Stomach (tissue), 9 donors: ENCODE results near the gene LUZP2. TPM values are rescaled to one million over a fixed set of nuclear protein-coding genes. Genes with fewer than 3 reads are reported as not detected.

Source experiments
- DNase-seq, 2 donors: peaks; one replicate each; pipeline versions ENCODE4 v3.0.0 to v3.0.0-alpha.2; 2013 to 2019
- H3K27ac ChIP-seq, 5 donors: fragments of 200-600 bp in 4 of 5; sonication (generic) in 4 of 5; one replicate each; pipeline ENCODE4 v1.5.1; 2013 to 2019; ENCODE audit warnings: mild to moderate bottlenecking in 1 of 5, moderate library complexity in 1 of 5
- H3K27me3 ChIP-seq, 3 donors: fragments of 200-600 bp; sonication (generic); one replicate each; pipeline ENCODE4 v1.5.1; 2017 to 2019; ENCODE audit warnings: mixed run types in 1 of 3
- H3K36me3 ChIP-seq, 4 donors: fragments of 200-600 bp; sonication (generic); 1 replicate in 3 of 4; 2 replicates in 1 of 4; pipeline ENCODE4 v1.5.1; 2016 to 2019
- H3K4me1 ChIP-seq, 4 donors: fragments of 200-600 bp; sonication (generic); one replicate each; pipeline ENCODE4 v1.5.1; 2016 to 2019
- H3K4me3 ChIP-seq, 4 donors: fragments of 200-600 bp; sonication (generic) in 3 of 4; one replicate each; pipeline ENCODE4 v1.5.1; 2016 to 2019; ENCODE audit warnings: mild to moderate bottlenecking in 1 of 4
- H3K9me3 ChIP-seq, 4 donors: fragments of 200-600 bp; sonication (generic); one replicate each; pipeline ENCODE4 v1.5.1; 2016 to 2019
- CTCF ChIP-seq, 7 experiments: fragments of 450-650 bp in 4 of 7; fragments of 200-600 bp in 3 of 7; sonication (generic) in 3 of 7; IDR thresholded peaks; one replicate each; pipeline ENCODE4 v1.5.1; 2016 to 2019; ENCODE audit warnings: antibody characterized with exemption in 7 of 7, control low read depth in 2 of 7, mild to moderate bottlenecking in 1 of 7
- EP300 ChIP-seq: sonication (generic); formaldehyde crosslinking; IDR thresholded peaks from one replicate; pipeline ENCODE4 v1.6.1; 2017; ENCODE audit warnings: antibody characterized with exemption
- POLR2A ChIP-seq, 4 donors: fragments of 450-650 bp; IDR thresholded peaks; one replicate each; pipeline ENCODE4 v1.6.1; 2016; ENCODE audit warnings: antibody characterized with exemption in 4 of 4, control low read depth in 2 of 4, mild to moderate bottlenecking in 1 of 4, moderate library complexity in 1 of 4
- POLR2AphosphoS5 ChIP-seq, 3 donors: sonication (generic); formaldehyde crosslinking; IDR thresholded peaks; one replicate each; pipeline ENCODE4 v1.6.1; 2016; ENCODE audit warnings: antibody characterized with exemption in 3 of 3
- WGBS, 5 donors: extraction: QIAGEN DNeasy Blood & Tissue Kit in 3 of 5; methylation state at CpG; one replicate each; pipeline versions ENCODE4 v1.1.5 to v1.1.7; 2013 to 2018; 5-methylcytosine and 5-hydroxymethylcytosine counted together
- intact Hi-C: fragments of 100-400 bp; cut with DNase I; formaldehyde crosslinking; loops from one replicate; pipeline ENCODE4 v1.15.1; 2023; ENCODE audit warnings: low total_unique reads
- polyA plus RNA-seq, 3 donors: library from polyadenylated mRNA; stranded (reverse); fragments of 200-250 nt; gene quantifications; one replicate each; pipeline ENCODE4 v1.2.3, GENCODE V29; 2013
- total RNA-seq, 5 donors: library from RNA; depleted of rRNA; stranded (reverse); fragments of >200 nt; gene quantifications; one replicate each; pipeline versions ENCODE4 v1.1.0 to v1.2.3, GENCODE V29; 2014 to 2016
- donor health status: healthy with polysubstance abuse.
- donor health status: Bipolar disorder and iron deficiency.
- donor health status: healthy.

Gene LUZP2
- total and polyA plus RNA-seq, 8 donors: 0.06 to 6.8 (median 0.23) TPM; not detected in 4

GRCh38 chr11:24794064-24794463 is 297.2 kb downstream of the LUZP2 start:
- Histone ChIP-seq H3K4me3 (no peak overlapping the region), H3K36me3 (no peaks in the 10 kb centered on the region), H3K9me3 (no peaks in the 10 kb centered on the region), H3K4me1 (no peaks in the 10 kb centered on the region), H3K27ac (no peak overlapping the region), H3K27me3 (no peaks in the 10 kb centered on the region)
- DNase-seq: no peak
- TF ChIP-seq EP300 (no peak), POLR2A (IDR thresholded peaks at IDR 0.05) (no peak), CTCF (IDR thresholded peaks at IDR 0.05) (no peak), POLR2AphosphoS5 (IDR thresholded peaks at IDR 0.05) (no peak)
- intact Hi-C loops: no loop called here
- 74 to 94% (median 86%) methylated on average over 1 of the region's 1 CpG for WGBS, 5 donors

- H3K4me3 ChIP-seq: no peak overlapping the region
- intact Hi-C loops: no loop called here
- no peaks in the 10 kb centered on the region for H3K36me3 ChIP-seq
- H3K9me3 ChIP-seq: no peaks in the 10 kb centered on the region
- peak in 1 of 2 donors; percentile 21 for DNase-seq
- 51 to 77% (median 61%) methylated on average over 2 of the region's 2 CpGs for WGBS, 5 donors
- H3K4me1 ChIP-seq: no peaks in the 10 kb centered on the region
- no peaks in the 10 kb centered on the region for H3K27me3 ChIP-seq
- no peak overlapping the region for H3K27ac ChIP-seq
- TF ChIP-seq EP300 (no peak), CTCF (IDR thresholded peaks at IDR 0.05) (no peak), POLR2A (IDR thresholded peaks at IDR 0.05) (no peak), POLR2AphosphoS5 (IDR thresholded peaks at IDR 0.05) (no peak)
Observed at GRCh38 chr11:24805671-24806070, 308.8 kb downstream of the LUZP2 start.

DNA sequence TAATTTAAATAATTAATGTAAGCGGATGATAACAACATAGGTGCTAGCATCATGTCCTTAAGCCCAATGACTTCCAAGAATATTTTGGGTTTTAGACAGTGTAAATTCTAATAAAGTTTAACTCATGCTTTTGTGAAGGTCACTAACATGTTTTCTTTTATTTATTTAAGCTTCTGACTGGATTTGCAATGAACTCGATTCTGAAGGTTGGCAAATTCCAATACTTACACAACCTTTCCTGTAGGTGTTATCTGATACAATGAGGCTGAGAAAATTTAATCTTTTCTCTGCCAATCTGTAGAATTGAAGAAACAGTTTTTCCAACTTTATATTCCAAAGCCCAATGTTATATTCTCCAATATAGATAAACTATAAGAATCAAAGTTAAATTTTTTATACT is 311.3 kb downstream of the LUZP2 start:
- intact Hi-C loops: no loop called here
- no peaks in the 10 kb centered on the region for H3K36me3 ChIP-seq
- no peaks in the 10 kb centered on the region for H3K9me3 ChIP-seq

GRCh38 chr11:24819006-24819405 is 322.2 kb downstream of the LUZP2 start:
- peak in 1 of 2 donors; percentile 13 for DNase-seq
- Histone ChIP-seq H3K9me3 (no peaks in the 10 kb centered on the region), H3K36me3 (no peaks in the 10 kb centered on the region), H3K4me1 (no peaks in the 10 kb centered on the region), H3K4me3 (no peak overlapping the region), H3K27me3 (no peaks in the 10 kb centered on the region), H3K27ac (no peak overlapping the region)
- TF ChIP-seq POLR2A (IDR thresholded peaks at IDR 0.05) (no peak), POLR2AphosphoS5 (IDR thresholded peaks at IDR 0.05) (no peak), CTCF (IDR thresholded peaks at IDR 0.05) (no peak), EP300 (no peak)
- 15 to 25% (median 20%) methylated on average over 4 of the region's 4 CpGs for WGBS, 5 donors
- intact Hi-C loops: no loop called here

More for the DNA sequence above, 311.3 kb downstream of the LUZP2 start:
- Histone ChIP-seq H3K27ac (no peak overlapping the region), H3K4me3 (no peak overlapping the region), H3K4me1 (no peaks in the 10 kb centered on the region), H3K27me3 (no peaks in the 10 kb centered on the region)
- DNase-seq: no peak
- 57 to 70% (median 65%) methylated on average over 2 of the region's 2 CpGs for WGBS, 5 donors
- TF ChIP-seq POLR2AphosphoS5 (IDR thresholded peaks at IDR 0.05) (no peak), POLR2A (IDR thresholded peaks at IDR 0.05) (no peak), EP300 (no peak), CTCF (IDR thresholded peaks at IDR 0.05) (no peak)
